Activated naive CD4-positive, alpha-beta T cell treated with Interleukin-2 at 50 U/mL for 16 hours (primary cell): ENCODE data around the gene RHOJ.
"Not testable (repeated sequence)": the region's sequence is repeated elsewhere in the genome, so short reads cannot be mapped to it uniquely, and the experiment has no call there.

Source experiments
- DNase-seq: peaks from one replicate; pipeline ENCODE4 v3.0.0-alpha.2; 2020

Gene RHOJ

DNA sequence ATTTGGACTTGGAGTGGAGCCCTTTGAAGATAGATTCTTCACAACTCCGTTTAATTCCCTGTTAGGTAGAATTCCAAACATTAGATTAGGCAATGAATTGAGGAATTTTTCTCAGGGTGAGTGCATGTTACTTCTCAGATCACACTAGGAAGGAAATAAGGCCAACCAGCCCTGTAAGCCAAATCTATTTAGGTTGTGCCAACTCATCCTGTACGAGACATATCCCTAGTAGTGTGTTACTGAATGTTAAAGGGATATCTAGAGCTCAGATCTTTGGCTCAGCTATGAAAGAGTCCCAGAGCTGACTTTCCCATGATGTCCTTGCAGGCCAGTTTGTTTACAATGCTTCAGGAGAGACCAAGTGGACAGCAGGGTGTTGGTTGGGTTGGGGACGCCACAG lies 68.9 kb downstream of the RHOJ start:
- DNase-seq = no peak

DNA sequence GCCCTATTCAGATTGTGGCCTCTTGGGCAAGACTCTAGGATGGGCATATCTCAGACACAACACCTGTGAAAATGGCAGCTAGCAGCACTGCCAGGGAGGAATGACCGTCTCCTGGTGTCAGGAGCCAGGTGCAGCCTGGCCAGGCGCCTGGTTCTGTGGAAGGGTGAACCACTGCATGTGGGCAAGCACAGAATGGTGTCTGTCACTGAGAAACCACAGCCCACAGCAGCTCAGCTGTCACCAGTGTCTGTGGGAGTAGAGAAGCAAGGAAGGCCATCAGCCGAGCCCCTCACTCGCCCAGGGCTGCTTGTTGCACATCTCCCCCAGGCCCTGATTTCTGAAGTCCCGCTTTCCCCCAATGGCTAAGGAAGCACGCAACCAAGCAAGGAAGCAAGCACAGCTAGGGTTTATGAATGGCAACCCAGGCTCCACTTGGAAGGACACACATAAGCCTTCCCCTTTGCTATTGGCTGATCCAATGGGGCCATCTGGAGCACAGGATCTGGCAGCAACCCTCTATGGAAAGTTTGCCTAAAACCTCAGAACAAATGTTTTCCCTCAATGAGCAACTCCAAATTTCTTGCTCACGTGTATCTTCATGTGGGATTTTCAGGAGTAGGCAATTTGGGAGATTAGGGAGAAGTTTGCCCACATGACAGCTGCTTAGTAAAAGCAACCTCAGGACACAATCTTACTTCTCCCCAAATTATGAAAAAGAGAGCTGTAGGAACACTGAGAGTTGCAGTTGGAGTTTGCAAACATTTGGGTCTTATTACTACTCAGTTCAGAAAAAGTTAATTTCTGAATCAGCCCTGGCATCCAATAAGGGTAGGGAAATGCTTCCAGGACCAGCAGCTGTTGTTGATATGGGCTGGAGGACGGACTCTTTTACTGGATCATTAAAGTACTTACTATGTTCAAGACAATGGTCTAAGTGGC lies 69.7 kb downstream of the RHOJ start:
- DNase-seq = no peak

DNA sequence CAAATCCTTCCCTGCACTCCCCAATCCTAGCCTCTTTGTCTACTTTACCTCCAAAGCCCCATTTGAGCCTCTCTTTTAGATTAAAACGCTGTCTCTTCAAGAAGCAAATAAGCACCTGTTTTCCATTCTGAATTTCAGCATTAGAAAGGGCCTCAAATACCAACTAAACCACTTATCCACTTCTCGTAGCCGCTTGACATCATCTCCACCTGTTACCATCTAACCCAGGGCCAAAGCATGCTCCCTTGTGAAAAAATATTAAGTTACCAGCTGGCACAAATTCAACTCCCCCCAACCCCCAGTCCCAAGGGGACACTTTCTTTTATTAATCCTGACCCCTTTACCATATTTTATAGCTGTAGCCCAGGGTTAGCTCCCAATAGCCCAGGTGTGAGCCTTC lies 71.4 kb downstream of the RHOJ start:
- DNase-seq = no peak

DNA sequence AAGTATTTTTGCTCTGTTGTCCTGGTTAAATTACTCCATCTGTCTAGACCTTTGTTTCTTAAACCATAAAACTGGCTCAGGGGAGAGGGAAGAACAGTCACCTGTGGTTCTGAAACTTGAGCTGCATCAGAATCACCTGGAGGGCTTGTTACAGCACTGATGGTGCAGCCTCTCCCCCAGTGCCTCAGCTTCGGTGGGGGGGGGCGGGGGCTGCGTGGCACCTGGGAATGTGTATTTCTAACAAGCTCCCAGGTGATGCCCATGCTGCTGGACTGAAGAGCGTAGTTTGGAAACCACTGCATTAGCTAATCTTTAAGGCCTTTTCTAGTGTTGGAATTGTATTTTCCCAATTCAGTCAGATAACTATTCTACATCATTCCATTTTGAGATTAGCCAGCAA lies 71.8 kb downstream of the RHOJ start:
- no peak for DNase-seq

DNA sequence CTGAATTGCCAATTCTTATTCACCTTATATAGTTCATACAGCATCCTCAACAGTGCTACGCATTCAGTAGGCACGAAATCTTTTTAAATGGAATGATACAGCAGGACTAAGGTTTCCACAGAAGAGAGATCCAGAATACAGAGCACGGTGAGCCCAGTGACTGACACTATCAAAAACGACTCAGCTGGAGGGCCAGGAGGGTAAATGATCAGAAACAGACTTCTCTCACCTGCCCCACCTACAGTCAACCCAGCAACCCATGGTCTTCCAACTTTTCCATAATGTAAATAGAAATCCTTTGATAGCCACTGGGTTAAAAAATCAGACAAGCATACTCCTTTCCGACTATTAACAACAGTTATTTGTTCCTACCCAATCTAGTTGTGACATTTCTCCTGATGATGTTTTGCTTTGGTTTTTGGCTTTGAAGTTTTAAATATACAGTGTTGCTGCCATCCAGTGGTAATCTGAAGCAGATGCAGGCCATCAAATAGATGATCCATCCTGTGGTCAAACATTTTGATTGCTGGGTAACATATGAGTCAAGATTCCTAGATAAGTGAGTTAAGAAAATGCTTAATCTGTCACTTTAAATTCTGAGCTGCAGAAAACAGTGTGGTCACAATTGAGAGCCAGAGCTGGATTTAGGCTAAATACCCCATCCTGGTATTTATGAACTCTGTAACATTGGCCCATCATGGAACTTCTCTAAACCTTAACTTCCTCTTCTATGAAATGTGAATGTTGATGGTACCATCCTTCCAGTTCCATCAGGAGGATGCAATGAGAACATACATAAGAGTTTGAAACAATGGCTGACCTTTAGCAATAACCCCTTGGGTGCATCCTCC lies 72.5 kb downstream of the RHOJ start:
- no peak for DNase-seq

DNA sequence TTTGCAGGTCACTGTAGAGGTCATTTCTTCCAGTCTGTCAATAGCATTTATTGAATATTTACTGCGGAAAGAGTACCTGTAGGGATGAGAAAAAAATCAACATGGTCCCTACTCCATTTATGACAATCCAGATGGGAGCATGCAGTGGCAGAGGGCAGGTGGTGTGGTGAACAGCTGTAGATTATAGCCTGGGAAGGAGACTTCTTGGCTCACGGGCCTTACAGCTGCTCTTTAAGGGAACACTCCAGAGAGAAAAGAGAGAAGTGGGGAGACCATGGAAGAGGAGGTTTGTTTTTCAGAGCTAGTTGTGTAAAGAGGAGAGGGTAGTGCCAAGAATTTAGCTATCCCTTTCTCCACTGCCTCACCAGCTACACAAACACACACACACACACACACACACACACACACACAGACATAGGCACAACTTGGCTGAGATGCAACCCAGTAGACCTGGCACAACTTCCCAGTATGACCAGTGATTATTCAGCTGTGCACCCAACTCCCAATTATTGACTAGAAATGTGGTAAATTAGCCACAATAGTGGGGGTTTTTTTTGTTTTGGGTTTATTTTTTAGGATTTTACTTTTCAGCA lies 73.4 kb downstream of the RHOJ start:
- DNase-seq = no peak

DNA sequence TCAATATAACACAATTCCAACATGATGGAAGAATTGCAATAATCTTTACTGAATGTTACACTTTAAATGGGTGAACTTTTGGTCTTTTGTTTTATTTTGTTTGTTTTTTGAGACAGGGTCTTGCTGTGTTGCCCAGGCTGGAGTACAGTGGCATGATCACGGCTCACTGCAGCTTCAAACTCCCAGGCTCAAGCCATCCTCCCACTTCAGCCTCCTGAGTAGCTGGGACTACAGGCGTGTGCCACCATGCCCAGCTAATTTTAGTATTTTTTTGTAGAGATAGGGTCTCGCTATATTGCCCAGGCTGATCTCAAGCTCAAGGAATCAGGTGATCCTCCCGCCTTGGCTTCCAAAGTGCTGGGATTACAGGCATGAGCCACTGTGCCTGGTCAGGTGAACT lies 75.7 kb downstream of the RHOJ start:
- DNase-seq = not testable (repeated sequence)

DNA sequence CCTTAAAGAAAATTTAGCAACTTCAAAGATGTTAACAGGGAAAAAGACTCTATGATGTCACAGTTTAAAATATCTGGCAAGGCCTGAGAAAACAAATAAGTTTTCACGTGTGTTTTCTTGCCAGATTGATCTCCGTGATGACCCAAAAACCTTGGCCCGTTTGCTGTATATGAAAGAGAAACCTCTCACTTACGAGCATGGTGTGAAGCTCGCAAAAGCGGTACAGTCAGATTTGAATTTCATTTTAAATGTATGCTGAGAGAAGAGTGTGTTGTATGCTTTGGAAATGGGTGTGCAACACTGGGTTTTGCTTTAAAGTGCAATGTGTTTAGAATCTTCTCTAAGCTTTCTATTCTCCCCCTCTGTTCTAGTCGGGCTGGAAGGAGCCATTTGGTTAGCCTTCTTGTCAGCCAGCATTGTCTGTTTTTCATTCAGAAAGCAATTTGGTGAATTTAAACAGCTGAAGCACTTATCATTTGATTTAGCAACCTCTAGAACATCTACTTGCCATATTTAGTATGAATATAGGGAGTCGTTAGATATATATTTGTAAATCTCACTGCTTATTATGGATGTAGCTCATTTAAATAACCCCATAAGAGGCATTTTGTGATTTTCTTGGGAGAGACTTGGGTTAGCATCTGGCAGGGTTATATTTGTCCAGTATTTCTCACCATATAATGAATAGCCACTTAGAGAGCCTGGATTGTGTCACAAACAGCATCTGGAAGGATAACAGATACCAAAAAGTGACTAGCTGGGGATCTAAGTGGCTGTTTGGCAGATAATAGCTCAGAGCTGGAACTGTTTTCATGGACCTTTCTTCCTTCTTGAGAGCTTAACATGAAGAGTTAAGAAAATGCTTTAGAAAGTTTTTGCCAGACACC lies 79.0 kb downstream of the RHOJ start:
- DNase-seq = no peak

DNA sequence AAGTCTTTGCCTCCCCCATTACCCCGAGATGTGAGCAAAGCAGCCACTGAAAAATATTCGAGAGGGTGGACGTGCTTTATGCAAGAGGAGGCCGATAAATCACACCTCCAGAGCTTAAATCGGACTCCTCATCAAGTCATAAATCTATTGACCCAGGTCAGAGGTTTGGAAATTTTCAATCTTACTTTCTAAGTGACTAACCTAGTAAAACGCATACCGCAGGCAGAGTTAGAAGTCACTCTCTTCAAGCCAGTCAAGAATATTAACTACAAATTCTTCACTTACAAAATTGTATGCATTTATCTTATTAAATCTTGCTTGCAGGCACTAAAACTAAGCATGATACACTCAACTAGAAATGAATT lies 79.6 kb downstream of the RHOJ start:
- DNase-seq = no peak

DNA sequence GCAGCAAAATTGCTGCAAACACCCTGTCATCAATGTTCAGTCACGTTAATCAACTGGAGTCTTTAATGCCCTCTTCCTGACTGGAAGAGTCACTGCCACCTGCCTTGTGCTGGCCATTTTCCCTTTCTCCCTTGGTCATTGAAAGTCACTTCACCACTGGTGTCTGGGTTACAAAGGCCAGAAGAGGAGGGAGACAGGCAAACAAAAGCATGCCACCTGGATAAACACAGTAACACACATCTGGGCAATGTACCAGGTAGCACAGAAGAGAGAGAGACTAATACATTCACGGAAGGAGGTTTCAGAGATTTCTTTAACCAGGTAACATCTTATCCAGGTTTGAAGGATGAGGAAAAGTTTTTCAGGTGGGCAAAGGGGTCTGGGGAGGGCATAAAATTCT lies 81.8 kb downstream of the RHOJ start:
- DNase-seq = no peak

DNA sequence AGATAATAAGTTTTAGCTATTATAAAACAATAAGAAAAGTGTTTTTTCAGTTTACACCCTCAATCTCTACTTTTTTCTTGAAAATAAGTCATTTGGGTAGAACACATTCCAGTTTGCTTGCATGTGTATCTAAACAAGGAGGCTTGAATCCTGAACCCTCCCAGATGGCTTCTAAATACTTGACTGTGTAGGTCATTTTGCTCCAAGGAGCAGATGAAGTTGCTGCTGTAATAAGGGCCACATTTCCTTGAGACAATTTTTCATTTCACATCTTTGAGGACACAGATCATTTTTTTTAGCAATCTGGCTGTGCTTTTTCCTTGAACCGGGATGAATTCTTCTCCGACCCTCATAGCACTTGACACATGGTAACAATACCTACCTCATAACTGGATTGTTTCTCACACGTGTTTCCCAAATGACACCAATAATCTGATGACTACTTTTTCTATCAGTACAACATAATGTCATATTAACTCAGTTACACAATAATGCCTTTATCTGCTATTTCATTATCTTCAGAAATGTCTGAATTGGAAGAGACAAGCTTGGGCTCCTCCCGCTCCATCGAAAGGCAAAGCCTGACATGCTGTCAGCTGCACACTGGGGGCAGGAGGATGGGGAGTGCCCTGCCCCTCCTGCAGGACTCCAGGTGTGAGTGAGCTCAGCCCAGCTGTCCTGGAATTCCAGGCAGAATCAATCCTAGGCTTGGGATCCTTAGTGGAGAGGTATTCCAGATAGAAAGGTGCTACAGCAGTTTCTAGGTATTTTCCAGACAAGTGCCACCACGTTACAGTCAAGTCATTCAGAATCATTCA lies 83.6 kb downstream of the RHOJ start:
- no peak for DNase-seq

DNA sequence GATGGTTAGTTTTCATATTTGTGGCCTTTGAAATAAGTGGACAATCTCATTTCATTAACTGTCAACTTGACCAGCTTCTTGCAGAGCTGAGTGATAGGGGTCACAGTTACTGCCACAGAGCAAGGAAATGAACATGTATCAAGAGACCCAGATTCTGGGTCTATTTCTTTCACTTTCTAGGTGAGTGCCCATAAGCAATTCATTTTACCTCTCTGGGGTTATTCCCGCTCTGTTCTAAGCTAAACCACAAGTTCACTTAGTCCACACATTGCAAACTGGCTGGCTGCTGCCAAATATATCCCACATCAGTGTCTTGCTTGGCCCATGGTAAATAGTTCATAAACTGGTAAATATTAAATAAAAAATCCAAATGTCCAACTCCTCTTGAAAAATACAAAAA lies 84.6 kb downstream of the RHOJ start:
- no peak for DNase-seq

DNA sequence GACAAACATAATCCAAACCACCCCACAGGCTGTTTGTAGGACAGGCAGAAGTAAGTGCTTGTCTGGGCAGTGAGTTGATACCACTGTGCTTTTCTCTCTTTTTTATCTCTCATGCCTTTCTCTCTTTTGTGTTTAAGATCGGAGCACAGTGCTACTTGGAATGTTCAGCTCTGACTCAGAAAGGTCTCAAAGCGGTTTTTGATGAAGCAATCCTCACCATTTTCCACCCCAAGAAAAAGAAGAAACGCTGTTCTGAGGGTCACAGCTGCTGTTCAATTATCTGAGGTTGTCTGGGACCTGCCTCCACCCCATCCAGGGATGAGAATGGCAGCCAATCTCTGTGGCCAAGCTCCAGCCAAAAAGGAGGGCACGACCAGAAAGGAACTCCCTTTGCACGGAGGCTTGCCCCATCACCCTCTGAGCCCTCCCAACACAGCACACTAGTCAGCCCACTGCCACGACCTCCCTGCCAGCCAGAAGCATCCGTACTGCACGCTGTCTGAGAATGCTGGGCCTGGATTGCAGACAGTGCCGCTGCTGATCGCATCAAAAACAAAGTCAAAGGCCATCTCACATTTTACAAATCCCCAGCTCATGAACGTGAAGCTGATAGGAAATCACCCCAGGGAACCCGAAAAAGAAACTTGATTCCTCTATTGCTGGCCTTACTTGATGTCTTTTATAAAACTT lies 86.6 kb downstream of the RHOJ start:
- DNase-seq = no peak

DNA sequence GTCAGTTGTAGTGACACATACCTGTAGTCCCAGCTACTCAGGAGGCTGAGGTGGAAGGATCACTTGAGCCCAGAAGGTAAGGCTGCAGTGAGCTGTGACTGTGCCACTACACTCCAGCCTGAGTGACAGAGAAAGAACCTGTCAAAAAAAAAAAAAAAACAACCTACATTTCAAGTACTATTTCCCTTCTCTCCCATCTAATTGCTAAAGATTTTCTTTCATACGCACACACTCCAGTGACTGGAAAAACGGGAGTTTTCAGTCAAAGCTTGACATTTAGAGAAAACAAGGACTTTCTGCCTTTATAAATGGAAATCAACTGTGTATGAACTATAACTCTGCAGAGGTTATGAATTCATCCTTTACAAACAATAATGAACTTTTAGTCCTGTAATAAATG lies 88.6 kb downstream of the RHOJ start:
- no peak for DNase-seq

DNA sequence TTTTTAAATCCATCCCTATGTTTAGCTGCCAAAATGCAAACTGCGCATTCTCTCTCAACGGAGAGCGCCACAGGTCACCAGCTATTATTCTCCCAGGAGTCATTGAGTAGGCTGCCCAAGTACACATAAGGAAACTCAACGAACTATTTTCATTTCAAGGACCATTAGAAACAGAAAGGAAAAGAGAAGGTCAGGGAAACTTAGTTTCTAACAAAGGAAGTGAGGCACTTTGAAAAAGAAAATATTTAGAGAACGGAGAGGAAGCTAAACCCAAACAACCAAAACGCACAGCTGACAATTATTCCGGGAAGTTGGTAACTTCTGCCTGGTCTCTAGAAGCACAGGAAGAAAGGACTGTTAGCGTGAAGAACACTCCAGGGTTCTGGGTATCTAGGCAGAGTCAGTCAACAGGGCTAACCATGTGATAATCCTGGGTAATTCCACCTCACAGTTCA lies 91.0 kb downstream of the RHOJ start:
- DNase-seq = no peak

DNA sequence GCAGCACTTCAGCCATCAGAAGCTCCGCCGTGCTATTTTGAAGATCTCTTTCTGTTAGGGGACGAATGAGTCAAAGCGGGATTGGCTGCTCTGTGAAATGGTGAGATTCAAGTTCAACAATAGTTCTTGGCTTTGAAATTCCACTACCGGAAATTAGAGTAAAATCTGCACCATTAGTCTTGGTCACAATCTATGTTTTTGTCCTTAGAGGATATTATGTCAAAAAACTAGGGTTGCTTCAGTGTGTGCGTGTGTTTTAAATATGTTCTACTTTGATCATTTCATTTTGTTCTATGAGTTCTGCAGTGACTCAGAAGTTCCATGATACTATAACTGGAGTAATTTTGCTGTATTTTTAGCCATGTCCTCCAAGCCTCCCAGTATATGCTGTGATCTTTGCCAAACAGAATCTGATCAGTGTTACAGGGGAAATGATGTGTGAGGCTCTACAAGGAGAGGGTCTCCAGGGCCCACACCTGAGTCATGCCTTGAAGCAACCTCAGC lies 91.9 kb downstream of the RHOJ start:
- DNase-seq = no peak

DNA sequence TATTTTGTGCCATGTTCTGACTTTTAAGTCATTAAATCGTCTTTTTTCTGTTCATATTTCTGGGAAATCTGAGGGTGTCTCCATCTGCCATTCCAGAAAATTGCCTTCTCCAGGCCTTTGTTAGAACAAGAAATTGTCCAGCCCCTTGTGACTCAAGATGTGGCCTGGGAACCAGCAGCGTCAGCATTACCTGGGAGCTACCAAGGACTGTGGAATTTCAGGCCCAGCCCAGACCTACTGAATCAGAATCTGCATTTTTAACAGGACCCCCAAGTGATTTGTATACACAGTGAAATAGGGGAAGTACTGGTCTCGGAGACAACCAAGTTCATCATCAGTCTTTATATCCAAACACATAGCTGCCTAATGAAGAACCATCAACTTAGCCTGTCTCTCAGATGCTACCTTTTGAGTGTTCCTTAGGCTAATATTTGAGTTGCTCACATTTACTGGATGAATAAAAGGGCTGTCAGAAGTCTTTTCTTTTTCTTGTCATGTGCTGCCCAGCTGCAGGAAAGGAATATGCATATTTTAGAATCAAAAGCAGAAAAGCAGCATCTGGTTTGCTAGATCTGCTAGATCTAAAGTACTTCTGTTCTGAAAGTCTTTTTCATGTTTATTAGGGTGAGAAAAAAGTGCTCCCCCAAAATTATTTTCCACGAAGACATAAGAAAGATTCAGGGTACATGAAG lies 93.3 kb downstream of the RHOJ start:
- no peak for DNase-seq

DNA sequence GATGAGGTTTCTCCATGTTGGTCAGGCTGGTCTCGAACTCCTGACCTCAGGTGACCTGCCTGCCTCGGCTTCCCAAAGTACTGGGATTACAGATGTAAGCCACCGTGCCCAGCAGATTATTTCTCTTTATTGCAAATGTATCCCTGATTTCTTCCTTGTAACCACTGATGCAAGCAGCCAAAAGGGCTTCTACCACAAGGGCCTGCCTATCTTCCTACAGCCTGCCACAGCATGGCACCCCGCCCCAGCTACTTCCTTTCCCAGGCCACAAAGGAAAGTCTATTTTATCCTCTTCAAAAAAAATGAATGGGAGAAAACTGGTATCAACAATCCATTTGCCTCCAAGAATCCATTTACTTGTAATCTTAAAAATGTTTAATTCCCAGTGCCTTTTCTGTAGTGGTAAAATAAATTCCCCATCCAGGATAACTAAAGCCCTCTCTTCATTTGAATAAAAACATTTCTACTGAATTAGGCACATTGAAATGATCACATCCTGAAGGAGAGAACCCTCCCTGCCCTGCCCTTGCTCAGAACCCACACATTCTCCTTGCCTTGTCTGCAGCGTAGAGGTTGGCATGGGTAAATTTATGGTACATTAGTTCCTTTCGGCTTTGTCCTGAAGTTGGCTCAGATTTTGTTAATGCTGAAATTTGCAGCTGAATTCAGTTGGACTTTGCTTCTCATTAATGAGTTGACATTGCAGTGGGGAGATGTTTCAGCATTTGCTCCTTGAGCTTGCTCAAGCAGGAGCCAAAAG lies 95.3 kb downstream of the RHOJ start:
- DNase-seq = no peak

DNA sequence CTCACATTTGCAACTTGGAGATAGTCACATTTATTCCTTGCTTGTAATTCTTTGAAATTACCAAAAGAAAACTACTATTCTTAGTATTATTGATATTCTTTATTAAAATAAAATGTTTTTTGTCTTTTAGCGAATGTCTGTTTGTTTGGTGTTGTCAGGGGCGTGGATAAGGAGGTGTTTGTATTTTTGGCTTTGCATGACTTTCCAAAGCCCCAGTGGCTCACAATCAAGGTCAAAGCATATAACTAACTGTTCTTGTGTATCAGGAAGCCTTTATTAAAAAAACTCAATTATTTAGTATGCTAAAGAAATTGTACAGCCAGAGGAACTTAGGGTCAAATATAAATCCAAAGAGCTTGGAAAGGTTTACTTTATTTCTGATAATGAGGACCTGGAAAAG lies 96.6 kb downstream of the RHOJ start:
- no peak for DNase-seq
